Panc1 (cell line): ENCODE measurements around the gene NFATC1. TPM values are rescaled to one million over a fixed set of nuclear protein-coding genes. Genes with fewer than 3 reads are reported as not detected.

ENCODE experiments used
- ATAC-seq: fragments of 200-7000 bp; cut with Tn5 transposase; 2 replicates; pipeline ENCODE4 v1.9.1; 2020; ENCODE audit warnings: mild to moderate bottlenecking, moderate library complexity
- BruUV-seq: library from RNA; stranded (reverse); fragments of 400-500 nt; replicated peaks from 2 replicates; lab custom pipeline; 2021; lab: Mats Ljungman, UMichigan
- CTCF ChIA-PET: fragments of 300-600 bp; sonication (Branson Sonifier 250); formaldehyde crosslinking; loops from one replicate; lab custom pipeline; 2022; ENCODE audit warnings: antibody characterized with exemption; lab: Charles Lee
- POLR2A ChIA-PET: fragments of 300-600 bp; sonication (Branson Sonifier 250); formaldehyde crosslinking; loops from one replicate; lab custom pipeline; 2022; ENCODE audit warnings: antibody characterized with exemption; lab: Charles Lee
- DNase-seq: peaks from one replicate; pipeline ENCODE4 v3.0.0-alpha.2; 2010; ENCODE audit warnings: low read depth, low spot score
- H3K27ac ChIP-seq: 2 replicates; pipeline ENCODE4 v1.5.1; 2011; ENCODE audit warnings: mild to moderate bottlenecking, low read length, inconsistent platforms
- H3K27me3 ChIP-seq: fragments of 200-500 bp; sonication (Bioruptor generic); 2 replicates; pipeline ENCODE4 v1.6.0; 2014; ENCODE audit warnings: low read length, inconsistent platforms; ENCODE audit not compliant: control insufficient read depth, insufficient read depth
- H3K36me3 ChIP-seq: fragments of 200-500 bp; sonication (Bioruptor generic); 2 replicates; pipeline ENCODE4 v1.5.1; 2014; ENCODE audit warnings: inconsistent platforms, mild to moderate bottlenecking, low read length, moderate library complexity; ENCODE audit not compliant: control insufficient read depth, insufficient read depth
- H3K4me1 ChIP-seq: 2 replicates; pipeline ENCODE4 v1.5.1; 2011; ENCODE audit warnings: inconsistent platforms, mild to moderate bottlenecking, low read length, moderate library complexity; ENCODE audit not compliant: control insufficient read depth, insufficient read depth
- H3K4me3 ChIP-seq, 2 experiments: 2 replicates each; pipeline ENCODE4 v1.5.1; 2011 to 2012; ENCODE audit warnings: low read depth in 2 of 2, low read length in 2 of 2, mild to moderate bottlenecking in 2 of 2, inconsistent platforms in 1 of 2, moderate library complexity in 1 of 2
- H3K9me3 ChIP-seq: fragments of 200-500 bp; sonication (Bioruptor generic); 2 replicates; pipeline ENCODE4 v1.5.1; 2014; ENCODE audit warnings: low read depth, mild to moderate bottlenecking, inconsistent platforms, low read length, moderate library complexity; ENCODE audit not compliant: control insufficient read depth, insufficient read depth
- POLR2AphosphoS5 ChIP-seq: IDR thresholded peaks from 2 replicates; pipeline ENCODE4 v1.6.1; 2012; ENCODE audit warnings: mild to moderate bottlenecking, low read depth, low read length, moderate library complexity
- SIN3A ChIP-seq: IDR thresholded peaks from 2 replicates; pipeline ENCODE4 v1.6.1; 2012; ENCODE audit warnings: low read depth, mild to moderate bottlenecking, low read length, moderate library complexity, borderline replicate concordance; ENCODE audit not compliant: insufficient read depth
- TCF7L2 ChIP-seq: IDR thresholded peaks from 2 replicates; pipeline ENCODE4 v1.6.1; 2011; ENCODE audit warnings: mild to moderate bottlenecking, low read depth, low read length, inconsistent platforms
- in situ Hi-C: cut with HindIII; loops from 2 replicates; pipeline ENCODE4 v1.10.0; 2016; ENCODE audit warnings: low sequenced_read_pairs, low pct_unique_long_range_greater_than_20kb
- intact Hi-C: fragments of 100-400 bp; cut with micrococcal nuclease; formaldehyde crosslinking; loops from one replicate; pipeline ENCODE4 v1.10.0; 2022; ENCODE audit not compliant: unreplicated experiment
- total RNA-seq: library from RNA; stranded (reverse); gene quantifications from one replicate; pipeline ENCODE4 v1.2.1, GENCODE V29; 2021; ENCODE audit not compliant: unreplicated experiment
- TF ChIP-seq, protein P1 (sequence below), 2 experiments: IDR thresholded peaks; 2 replicates each; pipeline ENCODE4 v1.6.1; 2011 to 2012; ENCODE audit warnings: low read depth in 2 of 2, control low read depth in 1 of 2, low read length in 1 of 2, mild to moderate bottlenecking in 1 of 2, moderate library complexity in 1 of 2; ENCODE audit not compliant: insufficient read depth in 1 of 2
- TF ChIP-seq, protein P2 (sequence below): fragments of 450-650 bp; IDR thresholded peaks from 2 replicates; pipeline ENCODE4 v1.5.1; 2017; ENCODE audit warnings: mild to moderate bottlenecking

The NFATC1 gene
- total RNA-seq, 1 experiment from 2014 or later, result 30.8 TPM

DNA sequence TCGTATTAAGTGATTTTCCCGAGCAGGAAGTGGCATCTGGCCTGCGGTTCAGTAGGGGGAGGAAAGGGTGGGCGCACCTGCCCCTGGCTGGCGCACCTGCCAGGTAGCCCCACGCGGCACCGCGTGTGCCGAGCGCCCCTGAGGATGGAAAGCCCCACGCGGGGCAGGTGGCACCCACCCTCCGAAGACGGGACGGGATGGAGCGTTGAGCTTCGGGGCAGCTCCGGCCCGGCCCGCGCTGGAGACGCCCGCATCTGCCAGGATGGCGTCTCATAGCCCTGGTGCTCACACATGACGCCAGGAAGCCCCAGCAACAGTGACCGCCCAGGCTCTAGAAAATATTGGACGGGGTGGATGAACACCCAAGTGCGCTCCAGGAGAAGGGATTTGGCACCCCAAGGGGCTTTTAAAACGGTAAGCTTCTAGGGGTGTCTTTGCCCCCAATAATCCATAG lies 2.5 kb upstream of the NFATC1 start:
- POLR2A ChIA-PET, result interaction anchor here (1.0 kb wide), 1 partner anchor 10 kb away, joined by 3 read pairs; no protein-coding TSS in a partner anchor

DNA sequence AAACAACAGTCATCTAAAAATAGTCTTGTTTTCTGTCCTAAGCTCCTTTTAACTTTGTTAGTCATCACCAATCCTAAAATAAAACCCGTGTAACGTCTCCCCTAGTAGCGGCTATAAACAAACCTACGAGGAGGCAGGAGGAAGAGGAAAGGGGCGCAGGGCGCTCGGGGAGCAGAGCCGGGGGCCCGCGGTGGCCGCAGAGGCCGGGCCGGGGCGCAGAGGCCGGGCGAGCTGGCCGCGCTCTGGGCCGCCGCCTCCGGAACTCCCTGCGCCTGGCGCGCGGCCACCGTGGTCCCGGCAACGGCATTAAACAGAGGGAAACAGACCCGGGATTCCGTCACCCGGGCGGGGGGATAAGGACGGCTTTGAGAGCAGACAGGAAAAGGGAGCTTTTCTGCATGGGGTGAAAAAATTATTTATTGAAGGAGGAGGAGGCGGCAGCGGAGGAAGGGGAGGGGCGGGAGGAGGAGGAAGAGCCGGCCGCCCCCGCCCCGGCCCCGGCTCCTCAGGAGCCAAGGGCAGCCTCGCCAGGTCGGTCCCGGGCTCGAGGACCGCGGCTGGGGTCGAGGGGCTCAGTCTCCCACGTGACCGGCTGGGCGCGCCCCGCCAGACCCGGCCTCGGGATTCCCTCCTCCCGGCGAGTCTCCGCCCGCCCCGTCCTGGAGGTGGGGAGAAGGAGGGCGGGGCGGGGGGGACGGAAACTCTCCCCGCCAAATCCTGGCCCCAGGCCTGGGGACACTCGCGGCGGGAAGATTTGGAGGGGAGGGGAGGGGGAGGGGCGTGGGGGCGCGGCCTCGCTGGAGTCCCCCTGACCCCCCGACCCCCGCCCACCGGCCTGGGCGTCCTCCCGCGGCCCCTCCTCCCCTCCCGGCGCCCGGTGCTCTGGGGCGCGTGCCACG lies 1.8 kb upstream of the NFATC1 start:
- TF ChIP-seq TCF7L2 (no peak), SIN3A (peak; percentile 64; the same call in 1 of the 2 replicates), POLR2AphosphoS5 (peak; percentile 9; the same call in 1 of the 2 replicates)
- TF ChIP-seq, protein P1, sequence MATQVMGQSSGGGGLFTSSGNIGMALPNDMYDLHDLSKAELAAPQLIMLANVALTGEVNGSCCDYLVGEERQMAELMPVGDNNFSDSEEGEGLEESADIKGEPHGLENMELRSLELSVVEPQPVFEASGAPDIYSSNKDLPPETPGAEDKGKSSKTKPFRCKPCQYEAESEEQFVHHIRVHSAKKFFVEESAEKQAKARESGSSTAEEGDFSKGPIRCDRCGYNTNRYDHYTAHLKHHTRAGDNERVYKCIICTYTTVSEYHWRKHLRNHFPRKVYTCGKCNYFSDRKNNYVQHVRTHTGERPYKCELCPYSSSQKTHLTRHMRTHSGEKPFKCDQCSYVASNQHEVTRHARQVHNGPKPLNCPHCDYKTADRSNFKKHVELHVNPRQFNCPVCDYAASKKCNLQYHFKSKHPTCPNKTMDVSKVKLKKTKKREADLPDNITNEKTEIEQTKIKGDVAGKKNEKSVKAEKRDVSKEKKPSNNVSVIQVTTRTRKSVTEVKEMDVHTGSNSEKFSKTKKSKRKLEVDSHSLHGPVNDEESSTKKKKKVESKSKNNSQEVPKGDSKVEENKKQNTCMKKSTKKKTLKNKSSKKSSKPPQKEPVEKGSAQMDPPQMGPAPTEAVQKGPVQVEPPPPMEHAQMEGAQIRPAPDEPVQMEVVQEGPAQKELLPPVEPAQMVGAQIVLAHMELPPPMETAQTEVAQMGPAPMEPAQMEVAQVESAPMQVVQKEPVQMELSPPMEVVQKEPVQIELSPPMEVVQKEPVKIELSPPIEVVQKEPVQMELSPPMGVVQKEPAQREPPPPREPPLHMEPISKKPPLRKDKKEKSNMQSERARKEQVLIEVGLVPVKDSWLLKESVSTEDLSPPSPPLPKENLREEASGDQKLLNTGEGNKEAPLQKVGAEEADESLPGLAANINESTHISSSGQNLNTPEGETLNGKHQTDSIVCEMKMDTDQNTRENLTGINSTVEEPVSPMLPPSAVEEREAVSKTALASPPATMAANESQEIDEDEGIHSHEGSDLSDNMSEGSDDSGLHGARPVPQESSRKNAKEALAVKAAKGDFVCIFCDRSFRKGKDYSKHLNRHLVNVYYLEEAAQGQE (IDR thresholded peaks at IDR 0.05; ENCODE audit: insufficient read depth in 1 of 2, low read depth in 2 of 2, low read length in 1 of 2), result no peak
- TF ChIP-seq, protein P2, sequence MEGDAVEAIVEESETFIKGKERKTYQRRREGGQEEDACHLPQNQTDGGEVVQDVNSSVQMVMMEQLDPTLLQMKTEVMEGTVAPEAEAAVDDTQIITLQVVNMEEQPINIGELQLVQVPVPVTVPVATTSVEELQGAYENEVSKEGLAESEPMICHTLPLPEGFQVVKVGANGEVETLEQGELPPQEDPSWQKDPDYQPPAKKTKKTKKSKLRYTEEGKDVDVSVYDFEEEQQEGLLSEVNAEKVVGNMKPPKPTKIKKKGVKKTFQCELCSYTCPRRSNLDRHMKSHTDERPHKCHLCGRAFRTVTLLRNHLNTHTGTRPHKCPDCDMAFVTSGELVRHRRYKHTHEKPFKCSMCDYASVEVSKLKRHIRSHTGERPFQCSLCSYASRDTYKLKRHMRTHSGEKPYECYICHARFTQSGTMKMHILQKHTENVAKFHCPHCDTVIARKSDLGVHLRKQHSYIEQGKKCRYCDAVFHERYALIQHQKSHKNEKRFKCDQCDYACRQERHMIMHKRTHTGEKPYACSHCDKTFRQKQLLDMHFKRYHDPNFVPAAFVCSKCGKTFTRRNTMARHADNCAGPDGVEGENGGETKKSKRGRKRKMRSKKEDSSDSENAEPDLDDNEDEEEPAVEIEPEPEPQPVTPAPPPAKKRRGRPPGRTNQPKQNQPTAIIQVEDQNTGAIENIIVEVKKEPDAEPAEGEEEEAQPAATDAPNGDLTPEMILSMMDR, result no peak
- in situ Hi-C loops (no loop called here), intact Hi-C loops (no loop called here)
- ATAC-seq (peak; percentile 74), DNase-seq (no peak)
- Histone ChIP-seq H3K36me3 (no peaks in the 10 kb centered on the region), H3K4me1 (peaks cover 17% of the 10 kb centered on the region), H3K9me3 (no peaks in the 10 kb centered on the region), H3K27me3 (peaks cover 4% of the 10 kb centered on the region; the same call in 1 of the 2 replicates), H3K4me3 (peak overlapping the region; percentile 59 to 70), H3K27ac (peak overlapping the region; percentile 62)
- ChIA-PET CTCF (interaction anchor here (0.7 kb wide), 2 partner anchors 9 to 199 kb away, joined by 3 read pairs; no protein-coding TSS in a partner anchor), POLR2A (interaction anchor here (1.0 kb wide), 1 partner anchor 9 kb away, joined by 3 read pairs; no protein-coding TSS in a partner anchor)
- BruUV-seq, result no TSS peak

More for the DNA sequence above, 2.5 kb upstream of the NFATC1 start:
- peaks cover 13% of the 10 kb centered on the region for H3K4me1 ChIP-seq
- H3K9me3 ChIP-seq, result no peaks in the 10 kb centered on the region
- H3K27ac ChIP-seq, result peak overlapping the region; percentile 62; the same call in 1 of the 2 replicates
- TF ChIP-seq SIN3A (no peak), POLR2AphosphoS5 (no peak), TCF7L2 (no peak)
- TF ChIP-seq, protein P2, result no peak
- TF ChIP-seq, protein P1 (IDR thresholded peaks at IDR 0.05; ENCODE audit: insufficient read depth in 1 of 2, low read depth in 2 of 2, low read length in 1 of 2), result no peak
- no peaks in the 10 kb centered on the region for H3K36me3 ChIP-seq
- peaks cover 4% of the 10 kb centered on the region; the same call in 1 of the 2 replicates for H3K27me3 ChIP-seq
- CTCF ChIA-PET, result interaction anchor here (0.7 kb wide), 2 partner anchors 9 to 199 kb away, joined by 3 read pairs; no protein-coding TSS in a partner anchor
- BruUV-seq, result no TSS peak
- H3K4me3 ChIP-seq, result peak overlapping the region; percentile 59 to 70
- intact Hi-C loops, result no loop called here
- ATAC-seq (no peak), DNase-seq (no peak)
- in situ Hi-C loops, result no loop called here
